IPS DF 4.7 (cell line): ENCODE results near the gene KIAA0319L.
A peak's percentile ranks its signal among the peaks of the same experiment; 100 is the strongest.

Source experiments
- DNase-seq: peaks from one replicate; pipeline ENCODE4 v3.0.0-alpha.2; 2013; ENCODE audit warnings: low spot score; ENCODE audit errors: extremely low read depth

The KIAA0319L gene

DNA sequence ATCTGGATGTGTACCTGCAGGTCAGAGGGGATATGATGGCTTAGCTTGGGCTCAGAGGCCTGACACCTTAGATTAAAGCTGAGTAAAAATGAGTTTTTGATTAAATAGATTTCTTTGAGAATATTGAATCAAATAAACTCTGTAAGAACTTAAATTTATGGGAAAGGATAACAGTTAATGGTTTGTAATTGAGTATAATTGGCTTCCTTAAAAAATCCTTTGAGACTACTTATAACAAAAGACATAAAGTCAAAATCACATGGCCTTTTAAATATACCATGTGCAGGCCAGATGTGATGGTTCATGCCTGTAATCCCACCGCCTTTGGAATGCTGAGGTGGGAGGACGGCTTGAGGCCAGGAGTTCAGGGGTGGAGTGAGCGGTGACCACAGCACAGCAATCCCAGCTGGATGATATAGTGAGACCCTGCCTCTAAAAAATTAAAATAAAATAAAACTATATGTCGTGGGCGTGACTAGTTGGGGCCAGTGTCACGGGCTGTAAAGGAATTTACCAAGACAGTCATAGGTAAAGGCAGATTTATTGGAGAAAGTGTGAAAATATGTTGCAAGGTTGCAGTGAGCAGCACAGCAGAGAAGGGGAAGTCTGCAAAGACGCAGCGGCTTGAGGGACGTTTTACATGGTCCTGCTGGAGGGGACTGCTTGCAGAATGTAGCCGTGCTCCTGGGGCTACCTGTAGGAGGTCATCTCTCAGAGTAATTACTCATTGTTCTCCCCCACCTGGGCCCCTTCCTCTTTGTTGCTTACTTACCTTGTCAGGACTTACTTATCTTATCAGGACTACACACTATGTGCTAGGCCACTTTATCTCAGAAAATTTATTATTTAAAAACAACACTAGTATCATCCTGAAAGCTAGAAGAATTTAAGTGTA lies 166.4 kb downstream of the KIAA0319L start:
- peak; percentile 64 for DNase-seq

DNA sequence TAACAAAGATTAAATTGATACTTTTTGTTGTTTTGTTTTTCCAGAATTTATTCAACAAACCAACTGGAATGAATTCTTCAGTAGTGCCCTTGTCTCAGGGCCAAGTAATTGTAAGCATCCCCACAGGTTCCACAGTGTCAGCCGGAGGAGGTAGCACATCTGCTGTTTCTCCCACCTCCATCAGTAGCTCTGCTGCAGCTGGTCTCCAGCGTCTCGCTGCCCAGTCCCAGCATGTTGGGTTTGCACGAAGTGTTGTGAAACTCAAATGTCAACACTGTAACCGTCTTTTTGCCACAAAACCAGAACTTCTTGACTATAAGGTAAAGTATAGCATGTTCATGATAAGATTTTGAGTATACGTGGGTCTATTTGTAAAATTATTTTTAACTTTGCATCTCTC lies 170.2 kb downstream of the KIAA0319L start:
- no peak for DNase-seq

DNA sequence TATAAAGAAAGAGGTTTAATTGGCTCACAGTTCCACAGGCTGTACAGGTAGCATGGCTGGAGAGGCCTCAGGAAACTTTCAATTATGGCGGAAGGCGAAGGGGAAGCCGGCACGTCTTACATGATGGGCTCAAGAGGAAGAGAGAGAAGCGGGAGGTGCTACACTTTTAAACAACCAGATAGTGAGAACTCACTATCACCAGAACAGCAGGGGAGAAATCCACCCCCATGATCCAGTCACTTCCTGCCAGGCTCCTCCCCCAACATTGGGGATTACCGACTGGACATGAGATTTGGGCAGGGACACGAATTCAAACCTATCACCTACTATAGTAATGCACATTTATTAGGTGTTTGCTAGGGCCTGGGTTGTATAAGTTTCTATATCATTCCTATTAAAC lies 170.9 kb downstream of the KIAA0319L start:
- DNase-seq = no peak
